ENCODE measurements around the gene CDKN2AIPNL.

- TF ChIP-seq POLR2AphosphoS5 (IDR thresholded peaks at IDR 0.05; ENCODE audit: low read depth, low read length) (no peak), ZFX (IDR thresholded peaks at IDR 0.05) (no peak), POLR2A (IDR thresholded peaks at IDR 0.05; ENCODE audit: borderline replicate concordance, extremely low read depth, insufficient read depth, insufficient read length) (no peak), MAX (IDR thresholded peaks at IDR 0.05) (no peak), RAD21 (IDR thresholded peaks at IDR 0.05; ENCODE audit: low read depth) (no peak), EZH2phosphoT487 (IDR thresholded peaks at IDR 0.05; ENCODE audit: borderline replicate concordance) (no peak), SIN3A (IDR thresholded peaks at IDR 0.05; ENCODE audit: low read depth) (no peak), CTCF (IDR thresholded peaks at IDR 0.05 in 2 of 3, conservative IDR thresholded peaks at IDR 0.05 in 1 of 3; ENCODE audit: borderline replicate concordance in 1 of 3, insufficient read depth in 1 of 3, low read depth in 2 of 3, low read length in 2 of 3) (no peak), ZNF274 (IDR thresholded peaks at IDR 0.05; ENCODE audit: low read depth, low read length) (no peak)
Observed at GRCh38 chr5:134451225-134451935, 39.7 kb upstream of the CDKN2AIPNL start.
